ENCODE results near the gene MUC2. TPM values are rescaled to one million over a fixed set of nuclear protein-coding genes. Genes with fewer than 3 reads are reported as not detected.

Gene MUC2
- total and polyA plus RNA-seq, 2 of the 13 experiments (the other 11 are each of a cell fraction or from before 2014, with no cell fraction given), result not detected

- DNase-seq (ENCODE audit: low spot score), result no peak
- Histone ChIP-seq H3K9ac (ENCODE audit: insufficient read depth, low read depth, low read length) (no peak overlapping the region), H3K27ac (ENCODE audit: extremely low read length, insufficient read depth, low read length) (no peak overlapping the region), H3K79me2 (ENCODE audit: insufficient read depth, low read length) (no peaks in the 10 kb centered on the region), H3K4me2 (ENCODE audit: low read depth, low read length) (no peak overlapping the region), H3K9me3 (ENCODE audit: low read length) (no peaks in the 10 kb centered on the region), H4K20me1 (ENCODE audit: insufficient read depth, low read length) (no peaks in the 10 kb centered on the region), H3K4me1 (ENCODE audit: insufficient read depth, low read length) (no peaks in the 10 kb centered on the region), H3K4me3 (replicated peaks in 1 of 3; ENCODE audit: insufficient read depth in 1 of 3, low read depth in 2 of 3, low read length in 3 of 3) (no peak overlapping the region), H2AFZ (ENCODE audit: low read length) (no peak overlapping the region), H3K27me3 (ENCODE audit: control insufficient read depth in 1 of 2, insufficient read depth in 2 of 2, low read length in 2 of 2) (peaks cover 18 to 57% of the 10 kb centered on the region in 2 experiments; a peak in 4 of 5 replicates), H3K36me3 (replicated peaks in 1 of 2; ENCODE audit: control insufficient read depth in 1 of 2, insufficient read depth in 2 of 2, low read length in 2 of 2) (no peaks in the 10 kb centered on the region)
- ATAC-seq, result no peak
- TF ChIP-seq ZNF558 (CRISPR knock-in tag; IDR thresholded peaks at IDR 0.05; ENCODE audit: borderline replicate concordance), result no peak
- no peak for TF ChIP-seq ZNF878 (CRISPR knock-in tag; IDR thresholded peaks at IDR 0.05)
- TF ChIP-seq ZNF576 (CRISPR knock-in tag; IDR thresholded peaks at IDR 0.05), result no peak
- TF ChIP-seq HINFP (CRISPR knock-in tag; IDR thresholded peaks at IDR 0.05; ENCODE audit: low read depth), result no peak
- no peak for TF ChIP-seq ZNF263 (CRISPR knock-in tag; IDR thresholded peaks at IDR 0.05)
- no peak for TF ChIP-seq ZNF891 (CRISPR knock-in tag; IDR thresholded peaks at IDR 0.05)
- TF ChIP-seq ZNF326 (CRISPR knock-in tag; IDR thresholded peaks at IDR 0.05; ENCODE audit: borderline replicate concordance), result no peak
- no peak for TF ChIP-seq BCL3 (CRISPR knock-in tag; IDR thresholded peaks at IDR 0.05)
- no peak for TF ChIP-seq AHR (CRISPR knock-in tag; IDR thresholded peaks at IDR 0.05)
- no peak for TF ChIP-seq ZKSCAN1 (IDR thresholded peaks at IDR 0.05; ENCODE audit: low read length)
- TF ChIP-seq DPF2 (CRISPR knock-in tag; IDR thresholded peaks at IDR 0.05; ENCODE audit: borderline replicate concordance, low read depth), result no peak
- no peak for TF ChIP-seq ZNF713 (CRISPR knock-in tag; IDR thresholded peaks at IDR 0.05)
- TF ChIP-seq ZNF720 (CRISPR knock-in tag; IDR thresholded peaks at IDR 0.05), result no peak
- no peak for TF ChIP-seq PHB2 (IDR thresholded peaks at IDR 0.05; ENCODE audit: partially characterized antibody)
- BruUV-seq (replicated peaks), result no TSS peak
- CTCF ChIA-PET (ENCODE audit: low intra/inter-chr PET ratio, low total read pairs), result no interaction called here
- in situ Hi-C loops (cut with HindIII; ENCODE audit: extremely low pct_ligation_motif_present, low pct_unique_long_range_greater_than_20kb), result no loop called here
- intact Hi-C loops (cut with micrococcal nuclease; ENCODE audit: unreplicated experiment), result no loop called here
- FAIRE-seq, result no peak
- POLR2A ChIA-PET, result no interaction called here
- 54% methylated on average over 11 of the region's 34 CpGs for WGBS (ENCODE audit: low lambda C conversion rate)
These were observed 9.2 kb downstream of the MUC2 start for GRCh38 chr11:1083621-1084551.

All from HepG2 (cell line).